Right renal pelvis (tissue), 4 donors: Measurements from ENCODE around the gene NFIA. TPM values are rescaled to one million over a fixed set of nuclear protein-coding genes. Genes with fewer than 3 reads are reported as not detected.

Experiments used
- DNase-seq, 4 donors: peaks; one replicate each; pipeline ENCODE4 v3.0.0-alpha.2; 2013; ENCODE audit warnings: low read depth in 4 of 4, low spot score in 3 of 4, missing footprints in 1 of 4
- polyA plus RNA-seq, 4 donors: library from polyadenylated mRNA; unstranded; fragments of 120-200 nt; gene quantifications; one replicate each; pipeline ENCODE4 v1.2.1, GENCODE V29; 2013; ENCODE audit not compliant: insufficient read length in 4 of 4

Gene NFIA
- polyA plus RNA-seq, 4 donors = 13.9 to 19.2 (median 17.2) TPM

DNA sequence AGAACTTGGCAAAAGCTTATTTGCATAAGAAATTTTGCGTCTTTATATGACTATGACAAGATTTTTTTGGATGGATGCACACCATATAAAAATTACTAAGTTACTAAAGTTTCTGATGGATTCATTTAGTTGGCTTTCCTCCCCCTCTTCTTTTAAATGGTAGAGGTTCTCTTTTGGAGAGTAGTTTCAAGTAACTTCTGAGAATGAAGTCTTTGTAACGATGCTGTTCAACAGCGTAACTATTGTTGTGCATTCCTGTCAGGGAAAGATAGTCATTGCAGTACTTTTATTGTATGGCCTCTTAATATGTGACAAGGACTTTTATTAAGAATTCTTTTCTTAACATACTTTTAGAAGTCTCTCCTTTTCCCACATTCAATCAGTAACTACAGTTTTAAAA lies 16.0 kb downstream of the NFIA start:
- DNase-seq = no peak

- DNase-seq = no peak
Measured at GRCh38 chr1:61098906-61099437, 16.6 kb downstream of the NFIA start.

DNA sequence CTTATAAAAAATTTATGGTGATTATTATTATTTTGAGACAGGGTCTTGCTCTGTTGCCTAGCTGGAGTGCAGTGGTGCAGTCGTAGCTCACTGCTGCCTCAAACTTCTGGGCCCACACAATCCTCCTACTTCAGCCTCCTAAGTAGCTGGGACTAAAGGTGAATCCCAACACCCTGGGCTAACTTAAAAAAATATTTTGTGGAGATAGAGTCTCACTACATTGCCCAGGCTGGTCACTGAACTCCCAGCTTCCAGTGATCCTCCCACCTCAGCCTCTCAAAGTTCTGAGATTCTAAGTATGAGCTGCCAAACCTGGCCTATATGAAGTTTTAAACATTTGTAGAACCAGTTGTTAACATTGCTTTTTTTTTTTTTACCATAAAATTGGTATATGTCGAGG lies 18.2 kb downstream of the NFIA start:
- no peak for DNase-seq

- DNase-seq = no peak
Measured at GRCh38 chr1:61101536-61101935, 19.2 kb downstream of the NFIA start.

DNA sequence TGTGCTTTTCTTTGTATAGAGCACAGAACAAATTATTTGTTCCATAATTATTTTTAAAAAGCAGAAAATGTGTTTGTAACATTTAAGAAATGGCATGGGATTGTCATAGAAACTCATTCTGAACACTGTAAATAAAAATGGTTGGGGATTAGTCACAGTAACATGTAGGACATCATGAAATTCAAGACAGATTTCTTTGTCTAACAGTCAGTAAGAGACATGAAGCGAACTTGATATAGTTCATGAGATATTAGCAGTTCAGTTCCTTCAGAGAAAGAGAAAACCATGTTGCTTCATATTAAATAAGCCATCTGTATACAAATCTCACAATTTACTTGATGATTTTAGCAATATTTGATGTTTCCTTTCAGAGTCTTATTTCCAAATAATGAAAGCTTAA lies 19.7 kb downstream of the NFIA start:
- DNase-seq = no peak

- no peak for DNase-seq
Measured at GRCh38 chr1:61102621-61103020, 20.3 kb downstream of the NFIA start.

- DNase-seq = no peak
Measured at GRCh38 chr1:61104220-61104671, 21.9 kb downstream of the NFIA start.

GRCh38 chr1:61107638-61108037 lies 25.3 kb downstream of the NFIA start:
- no peak for DNase-seq

DNA sequence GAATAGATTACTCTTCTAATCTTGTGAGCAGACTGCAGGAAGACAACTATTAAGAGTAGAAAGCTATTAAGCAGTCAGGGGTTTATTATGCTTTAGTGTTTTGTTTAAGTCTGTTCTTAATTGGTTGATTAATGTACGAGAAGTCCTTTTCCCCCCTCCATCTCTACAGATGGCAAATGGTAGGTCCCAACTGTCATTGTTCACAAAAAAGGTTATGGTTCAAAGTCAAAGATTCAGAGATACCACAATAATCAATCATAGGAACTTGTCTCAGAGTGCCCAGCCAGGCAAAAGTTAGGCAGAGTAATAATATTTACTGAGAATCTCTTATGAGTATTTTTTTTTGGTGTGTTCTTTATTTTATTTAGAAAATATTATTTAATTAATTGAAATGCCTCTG lies 26.8 kb downstream of the NFIA start:
- no peak for DNase-seq

GRCh38 chr1:61109910-61110309 lies 27.5 kb downstream of the NFIA start:
- DNase-seq = no peak

GRCh38 chr1:61110554-61110953 lies 28.2 kb downstream of the NFIA start:
- DNase-seq = no peak

DNA sequence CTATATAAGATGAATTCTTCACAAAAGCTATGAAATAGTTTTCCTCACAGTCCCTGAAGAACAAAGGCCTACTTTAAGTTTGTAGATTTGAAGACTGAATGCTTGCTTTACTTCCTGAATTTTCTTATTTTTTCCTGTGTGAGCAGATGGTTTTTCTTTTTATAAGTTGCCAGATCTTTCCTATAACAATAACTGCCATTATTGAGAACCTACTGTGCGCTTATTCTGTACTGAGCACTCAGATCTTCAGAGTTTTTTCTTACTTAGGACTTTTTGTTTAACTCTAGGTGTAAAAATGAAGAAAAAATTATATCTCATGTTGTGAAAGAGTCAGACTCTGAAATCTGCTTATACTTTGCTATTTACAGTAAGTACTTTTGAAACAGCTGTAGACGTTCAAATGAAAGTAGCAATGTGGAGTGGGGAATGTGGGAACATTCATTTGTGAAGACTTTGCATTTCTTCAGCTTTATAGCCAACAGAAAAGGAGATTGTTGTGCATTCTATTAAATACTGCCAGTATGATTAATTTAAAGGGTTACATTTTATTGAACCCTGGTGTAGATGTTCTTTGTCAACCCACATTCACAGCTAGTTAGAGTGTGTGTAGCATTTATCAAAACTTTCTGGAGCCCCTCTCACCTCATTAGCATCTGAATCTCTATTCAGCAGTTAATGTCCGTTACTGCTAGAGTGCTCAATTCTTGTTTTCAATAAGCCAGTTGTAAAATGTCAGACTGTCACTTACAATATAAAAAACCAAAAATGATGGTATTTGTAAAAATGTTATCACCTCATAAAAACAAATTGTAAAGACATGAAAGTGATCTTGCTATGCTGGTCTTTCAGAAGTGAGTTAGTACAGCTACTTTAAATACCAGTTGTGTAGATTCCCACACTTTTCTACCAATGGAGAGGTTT lies 29.0 kb downstream of the NFIA start:
- no peak for DNase-seq

DNA sequence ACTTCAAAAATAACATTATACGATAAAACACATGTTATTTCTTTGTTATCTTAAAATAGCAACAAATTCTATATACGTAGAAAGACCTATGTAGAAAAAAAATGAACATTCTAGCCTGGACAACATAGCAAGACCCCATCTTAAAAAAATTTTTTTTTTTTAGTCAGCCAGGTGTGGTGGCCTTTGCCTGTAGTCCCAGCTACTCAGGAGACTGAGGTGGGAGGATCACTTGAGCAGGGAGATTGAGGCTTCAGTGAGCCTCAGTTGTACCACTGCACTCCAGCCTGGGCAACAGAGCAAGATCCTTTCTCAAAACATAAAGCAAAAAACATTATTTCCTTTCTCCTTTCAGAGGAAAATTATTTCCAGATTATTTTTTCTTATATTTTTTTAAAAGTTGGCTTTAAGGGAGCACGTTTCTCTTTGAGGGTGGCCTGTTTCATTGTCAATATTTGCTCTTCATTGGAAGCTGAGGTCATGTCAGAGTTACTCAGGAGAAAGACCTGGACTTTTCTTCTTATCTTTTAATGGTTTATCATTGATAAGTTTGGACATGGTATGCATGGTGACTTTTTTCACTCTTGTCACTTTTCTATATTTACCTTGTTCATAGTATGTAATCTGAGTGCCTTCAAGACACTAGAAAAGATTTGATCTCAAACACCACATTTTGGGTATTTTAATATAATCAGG lies 32.0 kb downstream of the NFIA start:
- no peak for DNase-seq

GRCh38 chr1:61115436-61115835 lies 33.1 kb downstream of the NFIA start:
- DNase-seq = no peak

DNA sequence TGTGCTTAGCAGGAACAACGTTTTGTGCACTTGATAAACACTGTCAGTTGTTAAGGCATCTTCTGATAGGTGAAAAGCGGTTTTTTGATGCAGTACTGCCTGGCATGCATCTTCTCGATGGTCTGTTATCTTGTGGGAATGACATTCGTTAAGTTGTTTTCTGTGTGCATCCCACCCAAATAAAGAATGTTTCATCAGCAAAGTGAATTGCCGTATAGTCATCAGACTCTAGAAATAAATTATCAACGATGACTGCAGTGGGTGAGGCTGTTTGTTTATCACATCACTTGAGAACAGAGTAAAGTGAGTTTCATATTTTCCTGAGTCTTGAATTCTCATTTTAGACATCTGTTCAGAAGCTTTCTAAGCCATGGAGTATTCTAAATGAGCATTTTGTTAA lies 34.1 kb downstream of the NFIA start:
- DNase-seq = no peak

GRCh38 chr1:61117283-61117682 lies 34.9 kb downstream of the NFIA start:
- no peak for DNase-seq

- no peak for DNase-seq
Measured at GRCh38 chr1:61119085-61119484, 36.7 kb downstream of the NFIA start.

GRCh38 chr1:61120246-61120840 lies 38.0 kb downstream of the NFIA start:
- no peak for DNase-seq

GRCh38 chr1:61120998-61121397 lies 38.6 kb downstream of the NFIA start:
- DNase-seq = no peak

DNA sequence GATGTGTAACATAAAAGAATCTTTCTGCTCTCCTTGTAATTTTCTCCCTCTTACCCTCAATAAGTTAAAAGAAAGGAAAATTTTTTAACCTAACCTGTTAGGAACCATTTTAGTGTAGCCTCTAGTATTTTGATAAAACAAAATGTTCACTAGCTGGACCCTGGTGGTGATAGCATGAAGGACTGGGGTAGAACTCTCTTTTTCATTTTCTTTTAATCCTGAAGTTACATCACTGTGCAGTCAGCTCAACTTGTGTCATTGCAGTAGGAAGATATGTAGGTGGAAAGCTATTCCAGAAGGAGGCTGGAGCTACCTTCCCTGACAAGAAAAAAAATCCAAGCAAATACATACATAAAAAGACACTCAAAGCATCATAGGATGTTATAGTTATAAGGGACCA lies 39.3 kb downstream of the NFIA start:
- no peak for DNase-seq

DNA sequence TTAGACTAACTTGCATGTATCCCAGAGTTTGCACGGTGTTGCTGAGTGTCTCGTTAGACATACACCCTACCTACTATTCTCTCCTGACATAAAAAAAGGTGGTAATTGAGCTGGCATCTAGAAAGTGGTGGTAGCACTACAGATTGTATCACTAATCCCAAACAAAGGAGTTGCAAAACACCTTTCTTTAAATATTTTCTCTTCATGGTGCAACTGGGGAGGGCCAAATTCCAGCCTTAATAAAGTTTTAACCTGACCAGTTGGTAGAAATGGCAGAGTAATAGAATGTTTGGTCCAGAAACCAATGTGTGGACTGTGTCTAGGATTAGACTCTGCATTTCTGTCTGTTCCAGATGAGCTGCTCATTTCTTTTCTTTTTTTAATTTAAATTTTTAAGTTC lies 40.0 kb downstream of the NFIA start:
- no peak for DNase-seq
